Activated CD8-positive, alpha-beta memory T cell treated with anti-CD3 and anti-CD28 coated beads, Interleukin-2, amount 10 ng/mL, durations not matched to agents 7 days and 5 days (primary cell): ENCODE results near the gene SLC25A44. TPM values are rescaled to one million over a fixed set of nuclear protein-coding genes. Genes with fewer than 3 reads are reported as not detected.

Experiments used
- ATAC-seq: fragments of 150-1000 bp; cut with Tn5 transposase; one replicate; pipeline ENCODE4 v1.10.0; 2021; ENCODE audit warnings: moderate library complexity
- CTCF ChIA-PET: fragments of 350-600 bp; sonication (Branson Sonifier 250); formaldehyde crosslinking; loops from one replicate; lab custom pipeline; 2021; ENCODE audit warnings: antibody characterized with exemption; lab: Charles Lee
- DNase-seq: peaks from one replicate; pipeline ENCODE4 v3.0.0-alpha.2; 2020
- H3K27ac Mint-ChIP-seq: one replicate; pipeline ENCODE4 v1.8.0; 2021; ENCODE audit warnings: mild to moderate bottlenecking, mixed read lengths
- H3K27me3 Mint-ChIP-seq: one replicate; pipeline ENCODE4 v1.8.0; 2021; ENCODE audit warnings: mixed read lengths
- H3K36me3 Mint-ChIP-seq: one replicate; pipeline ENCODE4 v1.8.0; 2021; ENCODE audit warnings: mild to moderate bottlenecking, mixed read lengths
- H3K4me1 Mint-ChIP-seq: one replicate; pipeline ENCODE4 v1.8.0; 2021; ENCODE audit warnings: mixed read lengths
- H3K4me3 Mint-ChIP-seq: one replicate; pipeline ENCODE4 v1.8.0; 2021; ENCODE audit warnings: mild to moderate bottlenecking, moderate library complexity, mixed read lengths
- H3K9me3 Mint-ChIP-seq: one replicate; pipeline ENCODE4 v1.8.0; 2022; ENCODE audit warnings: low read depth, mixed read lengths
- total RNA-seq, 2 experiments: library from RNA; stranded (reverse); gene quantifications; one replicate each; pipeline ENCODE4 v1.2.3, GENCODE V29; 2021

Gene SLC25A44
- total RNA-seq, 2 experiments from 2014 or later: 41.4 to 48.4 TPM

DNA sequence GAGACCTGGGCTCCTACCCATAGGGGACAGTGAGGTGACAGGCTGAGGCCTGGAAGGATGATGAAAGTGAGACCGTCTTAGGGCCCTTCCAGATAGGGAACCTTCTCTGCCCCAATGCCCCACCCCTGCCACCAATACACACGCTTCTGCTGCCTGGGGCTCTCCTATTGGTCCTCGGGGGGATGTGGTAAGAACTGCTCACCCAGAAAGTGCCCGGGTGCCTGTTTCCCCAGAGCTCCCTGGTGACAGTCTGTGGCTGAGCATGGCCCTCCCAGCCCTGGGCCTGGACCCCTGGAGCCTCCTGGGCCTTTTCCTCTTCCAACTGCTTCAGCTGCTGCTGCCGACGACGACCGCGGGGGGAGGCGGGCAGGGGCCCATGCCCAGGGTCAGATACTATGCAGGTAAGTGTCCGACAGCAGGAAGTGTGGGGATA is 39.6 kb upstream of the SLC25A44 start:
- CTCF ChIA-PET: interaction anchor here (1.2 to 18.3 kb wide), 8 partner anchors 9 to 164 kb away, joined by 3 to 267 read pairs (median 4); no protein-coding TSS in a partner anchor
- DNase-seq: peak; percentile 79
- peak; percentile 92 for ATAC-seq
- Mint-ChIP-seq H3K27me3 (no peaks in the 10 kb centered on the region), H3K9me3 (no peaks in the 10 kb centered on the region), H3K36me3 (peaks cover 2% of the 10 kb centered on the region), H3K4me1 (peaks cover 55% of the 10 kb centered on the region), H3K4me3 (peak overlapping the region; percentile 70), H3K27ac (peak overlapping the region; percentile 83)

DNA sequence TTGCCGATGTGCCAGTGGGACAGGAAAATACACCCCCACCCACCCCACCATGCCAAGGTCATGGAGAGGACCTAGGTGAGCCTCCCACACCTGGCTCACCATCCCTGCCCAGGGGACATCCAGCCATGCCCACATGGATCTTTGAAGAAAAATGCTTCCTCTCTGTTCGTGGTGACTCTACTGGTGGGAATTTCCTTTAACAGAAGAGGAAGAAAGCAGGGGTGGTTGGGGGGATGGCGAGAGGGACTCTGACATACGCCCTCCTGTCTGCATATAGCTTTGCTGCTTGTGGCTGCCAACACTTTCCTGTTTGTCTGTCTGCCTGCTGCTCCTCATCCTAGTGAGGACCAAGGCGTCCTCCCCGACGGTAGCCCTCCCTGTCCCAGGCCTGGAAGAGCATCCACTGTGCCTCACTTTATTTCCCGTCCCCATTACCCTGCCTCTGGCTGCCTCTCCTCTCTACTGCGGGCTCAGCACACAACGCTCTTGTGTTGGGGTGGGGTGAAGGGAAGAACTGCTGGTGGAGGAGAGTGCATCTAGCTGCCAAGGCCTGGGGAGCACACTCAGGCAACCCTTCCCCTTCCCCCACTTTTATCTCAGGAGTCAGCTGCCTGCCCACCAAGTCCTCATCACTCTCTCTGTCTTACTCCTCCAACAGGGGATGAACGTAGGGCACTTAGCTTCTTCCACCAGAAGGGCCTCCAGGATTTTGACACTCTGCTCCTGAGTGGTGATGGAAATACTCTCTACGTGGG is 38.0 kb upstream of the SLC25A44 start:
- peaks cover 66% of the 10 kb centered on the region for H3K4me1 Mint-ChIP-seq
- peak overlapping the region; percentile 70 for H3K4me3 Mint-ChIP-seq
- CTCF ChIA-PET: interaction anchor here (0.9 to 18.3 kb wide), 6 partner anchors 9 to 127 kb away, joined by 3 to 267 read pairs (median 4); no protein-coding TSS in a partner anchor
- no peak for ATAC-seq
- no peaks in the 10 kb centered on the region for H3K27me3 Mint-ChIP-seq
- no peak for DNase-seq
- peak overlapping the region; percentile 4 for H3K27ac Mint-ChIP-seq
- H3K36me3 Mint-ChIP-seq: peaks cover 4% of the 10 kb centered on the region
- no peaks in the 10 kb centered on the region for H3K9me3 Mint-ChIP-seq

DNA sequence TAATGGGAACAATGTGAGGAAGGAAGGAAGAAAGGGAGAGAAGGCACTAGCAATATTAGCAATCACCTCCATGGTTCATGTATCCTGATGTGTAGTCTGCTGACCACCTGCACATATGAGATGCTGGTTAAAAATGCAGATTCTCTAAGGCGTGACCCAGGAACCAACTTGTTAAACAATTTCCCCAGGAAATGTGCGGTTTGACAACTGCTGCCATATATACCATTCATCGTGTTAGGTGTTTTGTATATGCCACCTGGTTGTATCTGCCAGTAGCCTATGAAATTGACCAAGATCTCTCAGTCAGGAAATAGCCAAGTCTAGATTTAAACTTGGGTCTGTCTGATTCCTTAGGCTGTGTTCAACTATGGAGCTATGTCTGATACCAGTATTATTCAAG is 36.4 kb upstream of the SLC25A44 start:
- DNase-seq: no peak
- H3K27me3 Mint-ChIP-seq: no peaks in the 10 kb centered on the region
- no peak overlapping the region for H3K27ac Mint-ChIP-seq
- ATAC-seq: no peak
- H3K9me3 Mint-ChIP-seq: no peaks in the 10 kb centered on the region
- CTCF ChIA-PET: interaction anchor here (0.9 kb wide), 1 partner anchor 68 kb away, joined by 6 read pairs; no protein-coding TSS in a partner anchor
- H3K4me1 Mint-ChIP-seq: peaks cover 65% of the 10 kb centered on the region
- no peak overlapping the region for H3K4me3 Mint-ChIP-seq
- peaks cover 4% of the 10 kb centered on the region for H3K36me3 Mint-ChIP-seq

DNA sequence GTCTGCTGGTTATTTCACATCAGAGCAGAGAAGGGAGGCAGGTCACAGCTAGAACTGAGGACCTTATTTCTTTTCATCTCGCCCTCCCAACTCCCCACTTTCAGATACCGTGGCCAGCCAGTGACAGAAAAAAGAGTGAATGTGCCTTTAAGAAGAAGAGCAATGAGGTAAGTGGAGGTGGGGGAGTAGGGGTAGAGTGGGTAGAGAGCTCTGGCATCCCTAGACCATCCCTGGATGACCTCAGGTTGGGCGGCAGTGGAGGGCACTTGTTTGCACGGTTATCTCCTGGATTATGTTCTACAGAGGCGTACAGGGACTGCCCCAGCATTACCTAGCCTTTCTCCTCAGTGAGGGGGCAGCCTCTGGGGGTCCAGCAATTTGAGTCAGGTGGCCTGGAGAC is 35.9 kb upstream of the SLC25A44 start:
- DNase-seq (no peak), ATAC-seq (no peak)
- Mint-ChIP-seq H3K27me3 (no peaks in the 10 kb centered on the region), H3K27ac (peak overlapping the region; percentile 6), H3K4me1 (peaks cover 61% of the 10 kb centered on the region), H3K36me3 (peaks cover 4% of the 10 kb centered on the region), H3K4me3 (no peak overlapping the region), H3K9me3 (no peaks in the 10 kb centered on the region)
- CTCF ChIA-PET: interaction anchor here (0.5 to 0.9 kb wide), 2 partner anchors 67 to 432 kb away, joined by 3 to 6 read pairs; no protein-coding TSS in a partner anchor

DNA sequence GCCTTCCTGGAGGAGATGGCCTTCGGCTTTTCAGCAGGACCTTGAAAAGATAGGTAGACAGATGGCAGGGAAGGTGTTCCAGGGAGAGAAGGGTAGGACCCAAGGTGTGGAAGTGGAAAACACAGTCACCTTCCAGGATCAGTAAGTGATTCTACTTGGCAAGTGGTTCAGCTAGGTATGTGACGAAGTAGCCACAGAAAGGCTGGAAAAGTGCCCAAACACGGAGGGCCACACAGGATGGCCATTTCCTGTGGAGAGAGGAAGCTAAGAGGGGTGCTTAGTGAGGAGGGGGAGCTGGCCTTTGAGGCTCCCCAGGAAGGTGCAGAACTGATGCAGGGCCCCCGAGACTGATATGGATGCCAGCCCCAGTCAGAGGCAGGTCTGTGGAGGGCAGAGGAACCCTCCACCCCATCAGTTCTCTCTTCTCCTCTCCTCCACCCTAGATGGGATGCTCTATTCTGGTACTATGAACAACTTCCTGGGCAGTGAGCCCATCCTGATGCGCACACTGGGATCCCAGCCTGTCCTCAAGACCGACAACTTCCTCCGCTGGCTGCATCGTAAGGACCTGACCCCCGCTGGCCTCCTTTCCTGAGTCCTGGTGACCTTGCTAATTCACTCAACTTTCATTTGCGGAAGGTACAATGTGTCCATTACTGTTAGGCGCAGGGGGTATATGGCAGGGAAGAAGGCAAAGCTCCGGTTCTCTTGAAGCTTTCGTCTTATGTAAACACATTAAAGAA is 33.7 kb upstream of the SLC25A44 start:
- no peak for ATAC-seq
- Mint-ChIP-seq H3K9me3 (no peaks in the 10 kb centered on the region), H3K27ac (no peak overlapping the region), H3K36me3 (peaks cover 7% of the 10 kb centered on the region), H3K4me3 (peak overlapping the region; percentile 54), H3K27me3 (no peaks in the 10 kb centered on the region), H3K4me1 (peaks cover 52% of the 10 kb centered on the region)
- CTCF ChIA-PET: interaction anchor here (0.8 to 2.3 kb wide), 5 partner anchors 12 to 87 kb away, joined by 3 to 9 read pairs (median 4); no protein-coding TSS in a partner anchor
- no peak for DNase-seq

DNA sequence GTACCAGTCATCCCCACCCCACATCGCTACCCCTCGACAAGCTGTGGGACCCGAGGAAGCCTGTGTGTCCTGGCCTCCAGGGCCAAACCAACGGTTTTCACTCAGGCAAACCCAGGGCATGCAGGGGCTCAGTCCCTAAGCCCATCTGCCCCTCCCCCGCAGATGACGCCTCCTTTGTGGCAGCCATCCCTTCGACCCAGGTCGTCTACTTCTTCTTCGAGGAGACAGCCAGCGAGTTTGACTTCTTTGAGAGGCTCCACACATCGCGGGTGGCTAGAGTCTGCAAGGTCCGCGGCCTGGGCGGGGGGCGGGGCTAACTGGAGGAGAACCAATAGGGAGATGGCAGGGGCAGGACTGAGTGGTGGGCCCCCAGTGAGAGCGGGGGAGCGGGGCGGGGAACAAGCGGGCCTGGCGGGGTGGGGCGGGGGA is 33.1 kb upstream of the SLC25A44 start:
- H3K27ac Mint-ChIP-seq: peak overlapping the region; percentile 38
- no peaks in the 10 kb centered on the region for H3K27me3 Mint-ChIP-seq
- peak; percentile 77 for DNase-seq
- CTCF ChIA-PET: interaction anchor here (0.8 to 2.3 kb wide), 6 partner anchors 13 to 225 kb away, joined by 3 to 9 read pairs (median 4); no protein-coding TSS in a partner anchor
- peak; percentile 90 for ATAC-seq
- H3K9me3 Mint-ChIP-seq: peaks cover 2% of the 10 kb centered on the region
- peak overlapping the region; percentile 54 for H3K4me3 Mint-ChIP-seq
- peaks cover 49% of the 10 kb centered on the region for H3K4me1 Mint-ChIP-seq
- peaks cover 10% of the 10 kb centered on the region for H3K36me3 Mint-ChIP-seq

DNA sequence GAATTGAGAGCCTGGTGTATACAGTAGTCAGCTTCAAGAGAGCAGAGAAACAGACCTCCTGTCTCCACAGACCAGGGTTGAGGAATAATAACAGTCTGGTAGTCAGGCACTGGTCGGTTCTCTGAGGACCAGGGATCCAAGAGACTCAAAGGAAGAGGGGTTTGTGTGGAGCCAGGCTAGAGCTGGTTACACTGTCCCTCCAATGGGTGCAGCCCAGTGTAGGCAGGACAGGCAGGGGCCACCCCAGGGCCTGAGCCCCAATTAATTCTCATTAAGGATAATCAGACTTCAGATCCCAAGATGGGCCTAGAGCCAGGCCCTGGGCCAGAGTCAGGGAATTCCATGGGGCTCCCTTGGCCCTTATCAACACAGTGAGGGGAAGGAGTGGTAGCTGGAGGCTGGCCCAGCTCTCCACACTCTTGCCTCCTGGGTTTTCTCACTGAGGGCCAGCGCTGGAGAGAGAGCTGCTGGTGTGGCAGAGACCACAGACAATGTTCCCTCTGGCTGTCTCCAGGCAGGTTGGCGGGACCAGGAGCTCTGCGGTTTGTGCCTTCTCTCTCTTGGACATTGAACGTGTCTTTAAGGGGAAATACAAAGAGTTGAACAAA is 31.4 kb upstream of the SLC25A44 start:
- ATAC-seq: no peak
- H3K27me3 Mint-ChIP-seq: no peaks in the 10 kb centered on the region
- H3K27ac Mint-ChIP-seq: no peak overlapping the region
- peaks cover 12% of the 10 kb centered on the region for H3K36me3 Mint-ChIP-seq
- peaks cover 35% of the 10 kb centered on the region for H3K4me1 Mint-ChIP-seq
- DNase-seq: no peak
- H3K9me3 Mint-ChIP-seq: peaks cover 2% of the 10 kb centered on the region
- H3K4me3 Mint-ChIP-seq: no peak overlapping the region
- CTCF ChIA-PET: interaction anchor here (4.2 kb wide), 1 partner anchor 63 kb away, joined by 21 read pairs; no protein-coding TSS in a partner anchor

DNA sequence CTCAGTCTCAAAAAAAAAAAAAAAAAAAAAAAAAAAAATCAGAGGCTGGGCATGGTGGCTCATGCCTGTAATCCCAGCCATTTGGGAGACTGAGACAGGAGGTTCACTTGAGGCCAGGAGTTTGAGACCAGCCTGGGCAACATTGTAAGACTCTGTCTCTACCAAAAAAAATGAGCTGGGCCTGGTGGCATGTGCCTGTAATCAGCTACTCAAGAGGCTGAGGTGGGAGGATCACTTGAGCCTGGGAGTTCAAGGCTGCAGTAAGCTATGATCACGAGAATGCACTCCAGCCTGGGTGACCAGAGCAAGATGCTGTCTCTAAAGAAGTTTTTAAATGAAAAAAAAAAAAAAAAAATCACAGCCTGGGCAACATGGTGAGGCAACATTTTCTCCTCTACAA is 30.2 kb upstream of the SLC25A44 start:
- peaks cover 27% of the 10 kb centered on the region for H3K4me1 Mint-ChIP-seq
- DNase-seq (no peak), ATAC-seq (no peak)
- no peak overlapping the region for H3K27ac Mint-ChIP-seq
- peaks cover 16% of the 10 kb centered on the region for H3K36me3 Mint-ChIP-seq
- H3K27me3 Mint-ChIP-seq: no peaks in the 10 kb centered on the region
- CTCF ChIA-PET: interaction anchor here (0.6 to 4.2 kb wide), 7 partner anchors 8 to 440 kb away, joined by 3 to 21 read pairs (median 3); no protein-coding TSS in a partner anchor
- H3K9me3 Mint-ChIP-seq: peaks cover 2% of the 10 kb centered on the region
- no peak overlapping the region for H3K4me3 Mint-ChIP-seq

DNA sequence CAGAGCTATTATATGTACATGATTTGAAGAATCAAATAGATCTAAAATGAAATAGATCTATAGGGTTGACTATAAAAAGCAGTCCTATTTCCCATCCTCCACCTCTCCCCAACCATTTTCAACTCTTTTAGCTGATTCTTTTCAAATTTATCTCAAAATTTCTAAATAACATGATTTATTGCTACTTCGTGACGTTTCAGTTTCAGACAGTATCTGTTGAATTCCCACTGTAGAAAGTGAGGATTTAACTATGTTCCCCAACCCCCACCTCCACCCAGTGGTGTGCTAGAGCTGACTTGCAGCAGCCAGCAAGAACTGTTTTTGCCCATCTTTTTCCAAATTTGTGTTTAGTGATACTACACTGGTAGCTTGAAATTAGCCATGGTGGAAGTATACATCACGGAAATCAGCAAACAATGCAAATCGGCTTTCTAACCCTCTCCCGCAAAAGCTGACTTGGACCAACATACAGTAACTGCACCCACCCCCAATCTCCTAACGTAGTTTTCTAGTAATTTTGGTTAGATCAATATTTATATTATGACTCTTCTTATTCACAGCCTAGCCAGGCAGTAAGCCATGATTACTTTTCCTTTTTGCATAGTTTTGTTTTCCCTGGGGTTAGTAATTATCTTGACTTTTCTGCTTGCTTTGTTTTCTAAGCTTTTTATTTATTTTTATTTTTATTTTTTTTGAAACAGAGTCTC is 29.6 kb upstream of the SLC25A44 start:
- Mint-ChIP-seq H3K27ac (no peak overlapping the region), H3K4me1 (peaks cover 24% of the 10 kb centered on the region), H3K27me3 (no peaks in the 10 kb centered on the region), H3K9me3 (peaks cover 2% of the 10 kb centered on the region), H3K36me3 (peaks cover 17% of the 10 kb centered on the region), H3K4me3 (no peak overlapping the region)
- no peak for DNase-seq
- CTCF ChIA-PET: interaction anchor here (0.6 to 4.2 kb wide), 8 partner anchors 9 to 439 kb away, joined by 3 to 21 read pairs (median 4); no protein-coding TSS in a partner anchor
- no peak for ATAC-seq

DNA sequence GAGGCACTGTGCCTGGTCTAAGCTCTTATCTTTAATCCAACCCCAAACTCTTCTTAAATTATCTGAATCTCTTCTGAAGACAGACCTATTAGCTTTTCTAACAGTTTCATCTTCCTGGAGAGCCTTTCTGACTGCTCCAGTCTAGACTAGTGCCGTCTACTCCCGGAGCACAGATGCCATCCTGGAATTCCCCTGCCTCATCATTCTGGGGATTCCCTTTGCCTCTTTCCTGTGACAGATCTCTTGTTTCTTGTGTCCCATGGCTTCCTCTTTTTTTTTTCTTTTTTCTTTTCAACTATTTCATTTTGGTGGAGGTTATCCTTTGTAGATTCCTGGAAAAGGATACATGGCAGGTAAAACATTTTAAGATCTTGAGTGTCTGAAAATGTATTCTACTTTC is 28.8 kb upstream of the SLC25A44 start:
- CTCF ChIA-PET: interaction anchor here (1.4 to 4.2 kb wide), 4 partner anchors 10 to 61 kb away, joined by 3 to 21 read pairs (median 6); no protein-coding TSS in a partner anchor
- no peak overlapping the region for H3K27ac Mint-ChIP-seq
- H3K27me3 Mint-ChIP-seq: no peaks in the 10 kb centered on the region
- H3K4me1 Mint-ChIP-seq: peaks cover 17% of the 10 kb centered on the region
- H3K9me3 Mint-ChIP-seq: peaks cover 2% of the 10 kb centered on the region
- DNase-seq (no peak), ATAC-seq (no peak)
- peaks cover 16% of the 10 kb centered on the region for H3K36me3 Mint-ChIP-seq
- H3K4me3 Mint-ChIP-seq: no peak overlapping the region

DNA sequence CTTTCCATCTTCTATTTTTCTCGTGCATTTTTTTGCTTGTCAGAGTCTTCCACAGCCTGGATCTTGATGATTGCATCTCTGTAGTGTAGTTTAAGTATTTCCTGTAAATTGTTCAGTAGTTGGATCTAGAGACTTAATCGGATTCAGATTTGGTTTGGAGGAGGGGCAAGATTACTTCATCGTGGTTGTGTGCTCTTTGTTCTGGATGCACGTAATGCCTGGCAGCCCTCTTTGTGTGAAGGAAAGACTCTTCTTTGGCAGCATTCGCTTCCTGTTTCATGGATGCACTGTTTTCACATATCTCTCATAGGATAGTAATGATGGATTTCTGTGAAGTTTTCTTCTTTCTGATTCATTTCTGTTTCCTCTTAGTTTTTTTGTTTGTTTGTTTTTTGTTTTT is 26.4 kb upstream of the SLC25A44 start:
- CTCF ChIA-PET: interaction anchor here (0.6 kb wide), 1 partner anchor 11 kb away, joined by 4 read pairs; no protein-coding TSS in a partner anchor
- Mint-ChIP-seq H3K36me3 (peaks cover 16% of the 10 kb centered on the region), H3K4me1 (peaks cover 4% of the 10 kb centered on the region), H3K9me3 (peaks cover 2% of the 10 kb centered on the region), H3K27me3 (no peaks in the 10 kb centered on the region), H3K4me3 (no peak overlapping the region), H3K27ac (no peak overlapping the region)
- ATAC-seq (no peak), DNase-seq (no peak)
